ENCODE measurements around the gene TMEM131L.
A peak's percentile ranks its signal among the peaks of the same experiment; 100 is the strongest.
"Not testable (repeated sequence)": the region's sequence is repeated elsewhere in the genome, so short reads cannot be mapped to it uniquely, and the experiment has no call there.

Gene TMEM131L

GRCh38 chr4:153450544-153450917, 15.6 kb upstream of the TMEM131L start:
- no peak for DNase-seq

- DNase-seq: not testable (repeated sequence)
Measured at GRCh38 chr4:153451145-153451544, 15.0 kb upstream of the TMEM131L start.

GRCh38 chr4:153451911-153452657, 14.1 kb upstream of the TMEM131L start:
- DNase-seq: no peak

- DNase-seq: no peak
Measured at GRCh38 chr4:153452658-153453378, 13.3 kb upstream of the TMEM131L start.

- no peak for DNase-seq
Measured at GRCh38 chr4:153453402-153453801, 12.8 kb upstream of the TMEM131L start.

GRCh38 chr4:153458969-153459368, 7.2 kb upstream of the TMEM131L start:
- no peak for DNase-seq

- not testable (repeated sequence) for DNase-seq
Measured at GRCh38 chr4:153461549-153461948, 4.6 kb upstream of the TMEM131L start.

- DNase-seq: no peak
Measured at GRCh38 chr4:153464068-153464467, 2.1 kb upstream of the TMEM131L start.

- DNase-seq: no peak
Measured at GRCh38 chr4:153465140-153465539, 1.0 kb upstream of the TMEM131L start.

GRCh38 chr4:153465615-153466080, 512 bp upstream of the TMEM131L start:
- peak; percentile 30 for DNase-seq

- peak; percentile 89 for DNase-seq
Measured at GRCh38 chr4:153466949-153467896, 1.1 kb downstream of the TMEM131L start.

GRCh38 chr4:153467897-153468262, 1.7 kb downstream of the TMEM131L start:
- peak; percentile 38 for DNase-seq

- peak; percentile 66 for DNase-seq
Measured at GRCh38 chr4:153468587-153468986, 2.4 kb downstream of the TMEM131L start.

GRCh38 chr4:153469031-153469430, 2.9 kb downstream of the TMEM131L start:
- no peak for DNase-seq

GRCh38 chr4:153471071-153471697, 5.0 kb downstream of the TMEM131L start:
- DNase-seq: peak; percentile 28

- peak; percentile 45 for DNase-seq
Measured at GRCh38 chr4:153471698-153472093, 5.5 kb downstream of the TMEM131L start.

- no peak for DNase-seq
Measured at GRCh38 chr4:153472122-153473037, 6.2 kb downstream of the TMEM131L start.

GRCh38 chr4:153474251-153474650, 8.1 kb downstream of the TMEM131L start:
- no peak for DNase-seq

GRCh38 chr4:153476829-153477574, 10.8 kb downstream of the TMEM131L start:
- no peak for DNase-seq

- no peak for DNase-seq
Measured at GRCh38 chr4:153479101-153479500, 12.9 kb downstream of the TMEM131L start.

GRCh38 chr4:153480704-153481103, 14.5 kb downstream of the TMEM131L start:
- no peak for DNase-seq

All from CD4-positive, alpha-beta T cell treated with Interleukin-15 for 1 hour (primary cell).